Fibroblast of villous mesenchyme (primary cell): ENCODE measurements around the gene NHLH1. TPM values are rescaled to one million over a fixed set of nuclear protein-coding genes. Genes with fewer than 3 reads are reported as not detected.

Experiments used
- DNase-seq: peaks from one replicate; pipeline ENCODE4 v3.0.0-alpha.2; 2010; ENCODE audit warnings: low read depth
- H3K4me3 ChIP-seq: 2 replicates; pipeline ENCODE4 v1.5.1; 2011; ENCODE audit warnings: low read depth, mild to moderate bottlenecking, low read length
- total RNA-seq: library from RNA; depleted of rRNA; stranded (reverse); fragments of >200 nt; gene quantifications from 2 replicates; pipeline ENCODE4 v1.2.3, GENCODE V29; 2012
- TF ChIP-seq, protein P1 (sequence below): IDR thresholded peaks from 2 replicates; pipeline ENCODE4 v1.5.1; 2012; ENCODE audit warnings: low read depth, mild to moderate bottlenecking, low read length; ENCODE audit not compliant: insufficient read depth

The NHLH1 gene
- total RNA-seq, 1 donor, result not detected

GRCh38 chr1:160397651-160398050 is 30.8 kb downstream of the NHLH1 start:
- H3K4me3 ChIP-seq, result no peak overlapping the region
- TF ChIP-seq, protein P1, sequence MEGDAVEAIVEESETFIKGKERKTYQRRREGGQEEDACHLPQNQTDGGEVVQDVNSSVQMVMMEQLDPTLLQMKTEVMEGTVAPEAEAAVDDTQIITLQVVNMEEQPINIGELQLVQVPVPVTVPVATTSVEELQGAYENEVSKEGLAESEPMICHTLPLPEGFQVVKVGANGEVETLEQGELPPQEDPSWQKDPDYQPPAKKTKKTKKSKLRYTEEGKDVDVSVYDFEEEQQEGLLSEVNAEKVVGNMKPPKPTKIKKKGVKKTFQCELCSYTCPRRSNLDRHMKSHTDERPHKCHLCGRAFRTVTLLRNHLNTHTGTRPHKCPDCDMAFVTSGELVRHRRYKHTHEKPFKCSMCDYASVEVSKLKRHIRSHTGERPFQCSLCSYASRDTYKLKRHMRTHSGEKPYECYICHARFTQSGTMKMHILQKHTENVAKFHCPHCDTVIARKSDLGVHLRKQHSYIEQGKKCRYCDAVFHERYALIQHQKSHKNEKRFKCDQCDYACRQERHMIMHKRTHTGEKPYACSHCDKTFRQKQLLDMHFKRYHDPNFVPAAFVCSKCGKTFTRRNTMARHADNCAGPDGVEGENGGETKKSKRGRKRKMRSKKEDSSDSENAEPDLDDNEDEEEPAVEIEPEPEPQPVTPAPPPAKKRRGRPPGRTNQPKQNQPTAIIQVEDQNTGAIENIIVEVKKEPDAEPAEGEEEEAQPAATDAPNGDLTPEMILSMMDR, result no peak

DNA sequence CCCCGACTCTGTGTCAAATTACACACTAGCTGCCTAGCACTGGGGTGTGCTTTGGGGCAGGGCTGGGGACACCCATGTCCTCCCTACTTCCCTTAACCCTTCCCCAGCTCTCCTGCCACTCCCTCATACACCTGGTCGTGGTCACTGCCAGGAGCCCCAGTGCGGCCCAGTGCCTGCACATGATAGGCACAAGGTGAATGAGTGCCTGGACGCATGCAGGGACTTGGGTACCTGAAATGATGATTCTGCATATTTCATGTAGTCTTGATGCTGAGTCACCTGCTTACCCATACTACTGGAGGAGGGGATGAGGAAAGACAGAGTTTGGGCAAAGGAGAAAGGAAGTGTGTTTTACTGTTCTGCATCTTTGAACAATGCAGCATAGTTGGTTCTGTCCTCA is 32.0 kb downstream of the NHLH1 start:
- TF ChIP-seq, protein P1, result no peak
- no peak for DNase-seq
- H3K4me3 ChIP-seq, result no peak overlapping the region

More at GRCh38 chr1:160397651-160398050, 30.8 kb downstream of the NHLH1 start:
- DNase-seq, result no peak

- H3K4me3 ChIP-seq, result peak overlapping the region; percentile 41
- TF ChIP-seq, protein P1, result no peak
Measured at GRCh38 chr1:160399544-160400222, 32.8 kb downstream of the NHLH1 start.

DNA sequence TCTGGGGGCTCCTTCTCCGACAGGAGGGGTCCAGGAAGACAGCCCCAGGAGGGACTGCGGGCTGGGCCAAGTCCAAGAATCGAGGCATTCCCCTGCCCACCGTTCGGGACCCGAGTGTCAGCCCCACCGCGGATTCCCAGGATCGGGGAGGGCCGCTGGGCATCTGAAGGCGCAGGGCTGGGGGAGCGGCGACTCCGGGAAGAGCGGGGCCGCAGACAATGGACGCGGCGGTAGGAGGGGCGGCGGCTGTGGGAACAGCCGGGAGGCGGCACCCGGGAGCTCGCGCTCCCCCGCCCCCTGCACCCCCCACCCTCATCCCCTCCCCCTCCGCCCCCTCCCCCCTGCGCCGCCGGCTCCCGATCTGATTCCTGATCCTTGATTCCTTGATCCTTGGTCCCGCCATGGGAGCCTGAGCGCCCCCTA is 33.4 kb downstream of the NHLH1 start, which contains the start of gene VANGL2:
VANGL2 (plus strand) TSS at position 342 of the 423 bp plus-strand sequence. CDS start 15,274 bp downstream, outside the sequence.
- H3K4me3 ChIP-seq, result peak within 1 kb of the TSS; percentile 45
- TF ChIP-seq, protein P1, result no peak
- peak; percentile 11 for DNase-seq

More at GRCh38 chr1:160399544-160400222, 32.8 kb downstream of the NHLH1 start:
- DNase-seq, result no peak

DNA sequence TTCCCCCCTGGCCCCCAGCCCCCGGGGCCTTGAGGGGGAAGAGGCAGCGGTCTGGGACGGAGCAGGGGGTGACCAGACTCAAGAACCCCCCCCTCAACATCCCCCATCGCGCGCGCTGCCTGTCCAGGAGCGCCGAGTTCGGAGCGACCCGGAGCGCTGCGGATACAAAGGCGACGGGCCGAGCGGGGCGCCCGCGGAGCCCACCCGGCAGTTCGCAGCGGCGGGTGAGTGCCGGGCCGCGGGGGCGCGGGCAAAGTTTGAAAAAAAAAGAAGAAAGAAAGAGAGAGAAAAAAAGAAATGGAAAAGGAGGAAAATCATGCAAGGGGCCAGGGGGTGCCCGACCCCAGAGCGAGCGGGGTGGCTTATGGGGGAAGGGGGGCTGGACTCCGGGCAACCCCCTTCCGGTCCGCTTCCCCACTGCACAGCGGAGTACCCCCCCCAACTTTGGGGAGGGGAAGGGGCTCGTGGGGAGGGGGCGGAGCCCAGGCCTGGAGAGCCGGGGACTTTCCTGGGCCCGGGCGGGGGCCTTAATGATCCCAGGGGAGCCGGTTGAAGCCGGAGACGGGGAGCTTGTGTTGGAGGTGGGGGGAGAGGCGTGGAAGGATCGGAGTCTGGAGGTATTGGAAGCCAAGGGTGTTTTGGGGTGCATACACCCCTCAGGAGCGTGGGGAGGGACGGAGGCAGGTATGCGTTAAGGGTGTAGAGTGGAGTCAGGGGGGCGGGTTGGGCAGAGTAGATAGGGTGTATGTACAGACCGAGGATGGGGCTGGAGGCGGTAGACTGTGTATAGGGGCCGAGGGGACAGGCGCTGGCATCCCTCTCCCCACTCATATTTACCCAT is 34.0 kb downstream of the NHLH1 start:
- TF ChIP-seq, protein P1, result no peak
- DNase-seq, result no peak
- peak overlapping the region; percentile 45 for H3K4me3 ChIP-seq

- DNase-seq, result no peak
- TF ChIP-seq, protein P1, result no peak
- no peak overlapping the region for H3K4me3 ChIP-seq
Measured at GRCh38 chr1:160401487-160401805, 34.6 kb downstream of the NHLH1 start.
